ENCODE data around the gene VAV3.
A peak's percentile ranks its signal among the peaks of the same experiment; 100 is the strongest.

VAV3 gene

GRCh38 chr1:107531065-107531908, 433.7 kb downstream of the VAV3 start:
- no peak overlapping the region for H3K4me3 ChIP-seq (replicated peaks in 1 of 2; ENCODE audit: low read depth in 2 of 2, low read length in 2 of 2)
- TF ChIP-seq CTCF (IDR thresholded peaks at IDR 0.05; ENCODE audit: low read depth, low read length): no peak
- DNase-seq (ENCODE audit: low read depth in 2 of 2): no peak

- DNase-seq (ENCODE audit: low read depth in 2 of 2): no peak
- no peak overlapping the region for H3K4me3 ChIP-seq (replicated peaks in 1 of 2; ENCODE audit: low read depth in 2 of 2, low read length in 2 of 2)
- TF ChIP-seq CTCF (IDR thresholded peaks at IDR 0.05; ENCODE audit: low read depth, low read length): no peak
These were observed 434.4 kb downstream of the VAV3 start for GRCh38 chr1:107530543-107530942.

GRCh38 chr1:107529511-107530149, 435.4 kb downstream of the VAV3 start:
- DNase-seq (ENCODE audit: low read depth in 2 of 2): peak; percentile 39
- TF ChIP-seq CTCF (IDR thresholded peaks at IDR 0.05; ENCODE audit: low read depth, low read length): peak; percentile 66
- H3K4me3 ChIP-seq (replicated peaks in 1 of 2; ENCODE audit: low read depth in 2 of 2, low read length in 2 of 2): no peak overlapping the region

GRCh38 chr1:107526524-107527198, 438.3 kb downstream of the VAV3 start:
- no peak for DNase-seq (ENCODE audit: low read depth in 2 of 2)

GRCh38 chr1:107525961-107526360, 439.0 kb downstream of the VAV3 start:
- H3K4me3 ChIP-seq (replicated peaks in 1 of 2; ENCODE audit: low read depth in 2 of 2, low read length in 2 of 2): no peak overlapping the region
- no peak for DNase-seq (ENCODE audit: low read depth in 2 of 2)

More at GRCh38 chr1:107526524-107527198, 438.3 kb downstream of the VAV3 start:
- H3K4me3 ChIP-seq (replicated peaks in 1 of 2; ENCODE audit: low read depth in 2 of 2, low read length in 2 of 2): no peak overlapping the region
- TF ChIP-seq CTCF (IDR thresholded peaks at IDR 0.05; ENCODE audit: low read depth, low read length): no peak

GRCh38 chr1:107525145-107525544, 439.8 kb downstream of the VAV3 start:
- DNase-seq (ENCODE audit: low read depth in 2 of 2): no peak
- no peak for TF ChIP-seq CTCF (IDR thresholded peaks at IDR 0.05; ENCODE audit: low read depth, low read length)
- H3K4me3 ChIP-seq (replicated peaks in 1 of 2; ENCODE audit: low read depth in 2 of 2, low read length in 2 of 2): no peak overlapping the region

More at GRCh38 chr1:107525961-107526360, 439.0 kb downstream of the VAV3 start:
- TF ChIP-seq CTCF (IDR thresholded peaks at IDR 0.05; ENCODE audit: low read depth, low read length): no peak
